Activated CD8-positive, alpha-beta memory T cell treated with anti-CD3 and anti-CD28 coated beads for 24 hours (primary cell): Measurements from ENCODE around the gene DEGS1.

Source experiments
- DNase-seq: peaks from one replicate; pipeline ENCODE4 v3.0.0-alpha.2; 2020

DEGS1 gene

GRCh38 chr1:224217655-224218623 is 34.9 kb downstream of the DEGS1 start:
- DNase-seq, result no peak

GRCh38 chr1:224219011-224219611 is 36.1 kb downstream of the DEGS1 start:
- DNase-seq, result no peak

- no peak for DNase-seq
Observed at GRCh38 chr1:224219612-224220059, 36.6 kb downstream of the DEGS1 start.

GRCh38 chr1:224223819-224224714 is 41.0 kb downstream of the DEGS1 start:
- DNase-seq, result no peak

- DNase-seq, result no peak
Observed at GRCh38 chr1:224226849-224227502, 43.9 kb downstream of the DEGS1 start.

GRCh38 chr1:224234017-224234416 is 51.0 kb downstream of the DEGS1 start:
- no peak for DNase-seq

- no peak for DNase-seq
Observed at GRCh38 chr1:224235813-224236493, 52.9 kb downstream of the DEGS1 start.

- no peak for DNase-seq
Observed at GRCh38 chr1:224237119-224237881, 54.3 kb downstream of the DEGS1 start.

- no peak for DNase-seq
Observed at GRCh38 chr1:224238212-224238611, 55.2 kb downstream of the DEGS1 start.

- DNase-seq, result no peak
Observed at GRCh38 chr1:224238756-224239155, 55.7 kb downstream of the DEGS1 start.
